HCT116 (cell line): Measurements from ENCODE around the gene PPP1R16B. TPM values are rescaled to one million over a fixed set of nuclear protein-coding genes. Genes with fewer than 3 reads are reported as not detected.

Experiments
- ATAC-seq: fragments of 200-7000 bp; cut with Tn5 transposase; 2 replicates; pipeline ENCODE4 v1.9.1; 2020; ENCODE audit warnings: mild to moderate bottlenecking, moderate library complexity
- BruUV-seq: library from RNA; stranded (reverse); fragments of 400-500 nt; replicated peaks from 2 replicates; lab custom pipeline; 2021; lab: Mats Ljungman, UMichigan
- CTCF ChIA-PET: fragments of 300-600 bp; sonication (Branson Sonifier 250); formaldehyde crosslinking; loops from one replicate; lab custom pipeline; 2021; ENCODE audit warnings: antibody characterized with exemption; lab: Charles Lee
- POLR2A ChIA-PET: fragments of 300-600, 350-600 bp; sonication (Branson Sonifier 250); formaldehyde crosslinking; loops from one replicate; lab custom pipeline; 2021; ENCODE audit warnings: antibody characterized with exemption; lab: Charles Lee
- RAD21 ChIA-PET, 2 experiments: fragments of 300-600 bp; sonication (Branson Sonifier 250); formaldehyde crosslinking; loops; one replicate each; lab custom pipeline; 2023; ENCODE audit warnings: low total read pairs in 2 of 2; ENCODE audit not compliant: uncharacterized antibody in 2 of 2, unreplicated experiment in 2 of 2, low non-redundant PET in 1 of 2; lab: Charles Lee
- DNase-seq: peaks from one replicate; pipeline ENCODE4 v3.0.0-alpha.2; 2010; ENCODE audit warnings: low read depth, low spot score
- H2AFZ ChIP-seq: fragments of 200-600 bp; shearing (Covaris generic), sonication (generic); 2 replicates; pipeline ENCODE4 v1.6.1; 2017; ENCODE audit warnings: low read depth, mixed run types, mixed read lengths, antibody characterized with exemption, low read length; ENCODE audit not compliant: poor library complexity, severe bottlenecking
- H3K27ac ChIP-seq: 2 replicates; pipeline ENCODE4 v1.5.1; 2012; ENCODE audit warnings: low read depth, low read length
- H3K27me3 ChIP-seq: fragments of 200-600 bp; sonication (generic); 2 replicates; pipeline ENCODE4 v1.6.1; 2016; ENCODE audit warnings: mixed run types, low read length, mixed read lengths; ENCODE audit not compliant: insufficient read depth
- H3K36me3 ChIP-seq, 2 experiments: fragments of 200-500 bp in 1 of 2; fragments of 200-600 bp in 1 of 2; sonication (Bioruptor generic) in 1 of 2; sonication (generic) in 1 of 2; 2 replicates each; pipeline versions ENCODE4 v1.5.1 to v1.6.1; 2014 to 2016; ENCODE audit warnings: low read length in 2 of 2, inconsistent platforms in 1 of 2, mixed read lengths in 1 of 2, mixed run types in 1 of 2; ENCODE audit not compliant: insufficient read depth in 2 of 2, control insufficient read depth in 1 of 2
- H3K4me1 ChIP-seq, 2 experiments: fragments of 200-600 bp in 1 of 2; sonication (generic) in 1 of 2; 2 replicates each; pipeline versions ENCODE4 v1.5.1 to v1.6.1; 2012 to 2017; ENCODE audit warnings: low read length in 2 of 2, inconsistent platforms in 1 of 2, mild to moderate bottlenecking in 1 of 2, mixed read lengths in 1 of 2, mixed run types in 1 of 2, moderate library complexity in 1 of 2; ENCODE audit not compliant: insufficient read depth in 2 of 2, control insufficient read depth in 1 of 2
- H3K4me2 ChIP-seq: fragments of 200-600 bp; sonication (generic); 2 replicates; pipeline ENCODE4 v1.6.1; 2017; ENCODE audit warnings: mixed run types, low read length, mixed read lengths
- H3K4me3 ChIP-seq, 2 experiments: fragments of 200-600 bp in 1 of 2; sonication (generic) in 1 of 2; replicated peaks in 1 of 2; 2 replicates each; pipeline ENCODE4 v1.5.1; 2011 to 2016; ENCODE audit warnings: low read length in 2 of 2, control low read depth in 1 of 2, low read depth in 1 of 2, mild to moderate bottlenecking in 1 of 2, mixed read lengths in 1 of 2, mixed run types in 1 of 2
- H3K79me2 ChIP-seq: fragments of 200-600 bp; sonication (generic); 2 replicates; pipeline ENCODE4 v1.6.1; 2017; ENCODE audit warnings: mild to moderate bottlenecking, mixed run types, low read length, moderate library complexity, mixed read lengths; ENCODE audit not compliant: insufficient read depth
- H3K9ac ChIP-seq: fragments of 200-600 bp; sonication (generic); 2 replicates; pipeline ENCODE4 v1.6.1; 2016; ENCODE audit warnings: low read length, mixed read lengths
- H3K9me2 ChIP-seq: fragments of 200-600 bp; sonication (generic), shearing (Covaris generic); 2 replicates; pipeline ENCODE4 v1.6.1; 2017; ENCODE audit warnings: mixed run types, mild to moderate bottlenecking, moderate library complexity; ENCODE audit not compliant: insufficient read depth
- H3K9me3 ChIP-seq, 2 experiments: fragments of 200-500 bp in 1 of 2; fragments of 200-600 bp in 1 of 2; sonication (Bioruptor generic) in 1 of 2; sonication (generic) in 1 of 2; 2 replicates each; pipeline ENCODE4 v1.6.1; 2014 to 2017; ENCODE audit warnings: low read length in 2 of 2, mixed read lengths in 2 of 2, inconsistent platforms in 1 of 2, low read depth in 1 of 2, mild to moderate bottlenecking in 1 of 2, mixed run types in 1 of 2, moderate library complexity in 1 of 2; ENCODE audit not compliant: control insufficient read depth in 1 of 2, insufficient read depth in 1 of 2
- H4K20me1 ChIP-seq: fragments of 200-600 bp; sonication (generic), shearing (Covaris generic); 2 replicates; pipeline ENCODE4 v1.6.1; 2017; ENCODE audit warnings: mixed run types, mild to moderate bottlenecking, moderate library complexity; ENCODE audit not compliant: insufficient read depth
- ATF3 ChIP-seq: IDR thresholded peaks from 2 replicates; pipeline ENCODE4 v1.6.1; 2012
- CBX3 ChIP-seq: IDR thresholded peaks from 2 replicates; pipeline ENCODE4 v1.6.1; 2012; ENCODE audit warnings: low read depth
- CEBPB ChIP-seq: IDR thresholded peaks from 2 replicates; pipeline ENCODE4 v1.6.1; 2012; ENCODE audit warnings: low read depth
- CTCF ChIP-seq, 3 experiments: fragments of 200-600 bp in 1 of 3; sonication (generic) in 1 of 3; IDR thresholded peaks in 2 of 3; conservative IDR thresholded peaks in 1 of 3; 2 replicates each; pipeline ENCODE4 v1.5.1; 2012 to 2017; ENCODE audit warnings: low read depth in 2 of 3, low read length in 2 of 3, antibody characterized with exemption in 1 of 3, borderline replicate concordance in 1 of 3, control low read depth in 1 of 3, mild to moderate bottlenecking in 1 of 3, mixed read lengths in 1 of 3, mixed run types in 1 of 3, moderate library complexity in 1 of 3; ENCODE audit not compliant: insufficient read depth in 1 of 3
- EZH2phosphoT487 ChIP-seq: fragments of 200-600 bp; IDR thresholded peaks from 2 replicates; pipeline ENCODE4 v1.6.1; 2018; ENCODE audit warnings: antibody characterized with exemption, borderline replicate concordance
- FOSL1 ChIP-seq: IDR thresholded peaks from 2 replicates; pipeline ENCODE4 v1.6.1; 2012; ENCODE audit warnings: low read depth
- MAX ChIP-seq: IDR thresholded peaks from 2 replicates; pipeline ENCODE4 v1.6.1; 2012
- POLR2A ChIP-seq: IDR thresholded peaks from 2 replicates; pipeline ENCODE4 v1.7.0; 2011; ENCODE audit warnings: borderline replicate concordance; ENCODE audit not compliant: insufficient read depth, insufficient read length; ENCODE audit errors: extremely low read depth
- REST ChIP-seq: IDR thresholded peaks from 2 replicates; pipeline ENCODE4 v1.6.1; 2012; ENCODE audit warnings: low read depth
- SRF ChIP-seq: IDR thresholded peaks from 2 replicates; pipeline ENCODE4 v1.6.1; 2012; ENCODE audit warnings: low read depth
- TCF7L2 ChIP-seq: IDR thresholded peaks from 2 replicates; pipeline ENCODE4 v1.7.0; 2011; ENCODE audit warnings: borderline replicate concordance, inconsistent platforms; ENCODE audit not compliant: insufficient read depth, insufficient read length; ENCODE audit errors: extremely low read depth
- ZNF274 ChIP-seq: fragments of 200-500 bp; sonication (Bioruptor generic); IDR thresholded peaks from 2 replicates; pipeline ENCODE4 v1.6.1; 2014; ENCODE audit warnings: mild to moderate bottlenecking, low read depth, low read length, inconsistent platforms
- intact Hi-C: fragments of 100-400 bp; cut with micrococcal nuclease; formaldehyde crosslinking; loops from 2 replicates; pipeline ENCODE4 v1.10.0; 2022
- total RNA-seq: library from RNA; stranded (reverse); gene quantifications from one replicate; pipeline ENCODE4 v1.2.1, GENCODE V29; 2021; ENCODE audit not compliant: unreplicated experiment

Gene PPP1R16B
- total RNA-seq, 1 experiment from 2014 or later, result 0.52 TPM

- Histone ChIP-seq H3K36me3 (no peaks in the 10 kb centered on the region), H3K27ac (no peak overlapping the region), H3K4me2 (no peak overlapping the region), H3K4me1 (no peaks in the 10 kb centered on the region), H3K79me2 (no peaks in the 10 kb centered on the region), H3K9me2 (no peaks in the 10 kb centered on the region), H3K9ac (no peak overlapping the region), H3K27me3 (peaks cover 7% of the 10 kb centered on the region; the same call in 1 of the 2 replicates), H4K20me1 (no peaks in the 10 kb centered on the region), H3K4me3 (no peak overlapping the region), H3K9me3 (no peaks in the 10 kb centered on the region), H2AFZ (no peak overlapping the region)
- RAD21 ChIA-PET, result no interaction called here
- TF ChIP-seq POLR2A, result no peak
- TF ChIP-seq CBX3, result no peak
- no peak for TF ChIP-seq REST
- TF ChIP-seq CTCF (IDR thresholded peaks at IDR 0.05 in 2 of 3, conservative IDR thresholded peaks at IDR 0.05 in 1 of 3; ENCODE audit: borderline replicate concordance in 1 of 3, insufficient read depth in 1 of 3, low read depth in 2 of 3, low read length in 2 of 3), result no peak
- no peak for TF ChIP-seq SRF
- no peak for TF ChIP-seq ATF3
- TF ChIP-seq ZNF274, result no peak
- TF ChIP-seq FOSL1, result no peak
- no peak for TF ChIP-seq EZH2phosphoT487
- TF ChIP-seq MAX, result no peak
- no peak for TF ChIP-seq CEBPB
- TF ChIP-seq TCF7L2, result no peak
- DNase-seq (no peak), ATAC-seq (no peak)
- intact Hi-C loops, result no loop called here
- POLR2A ChIA-PET, result no interaction called here
- BruUV-seq, result no TSS peak
- CTCF ChIA-PET, result no interaction called here
Observed at GRCh38 chr20:38836991-38837390, 31.5 kb downstream of the PPP1R16B start.
